Measurements from ENCODE around the gene PCNX2.

- no peak for TF ChIP-seq EZH2 (IDR thresholded peaks at IDR 0.05; ENCODE audit: low read length, missing control alignments)
- TF ChIP-seq CTCF (conservative IDR thresholded peaks at IDR 0.05 in 1 of 2, IDR thresholded peaks at IDR 0.05 in 1 of 2; ENCODE audit: low read depth in 1 of 2, low read length in 2 of 2): no peak
Observed at GRCh38 chr1:233037843-233038242, 257.7 kb downstream of the PCNX2 start.
